ENCODE data around the gene PHAF1.

Gene PHAF1

DNA sequence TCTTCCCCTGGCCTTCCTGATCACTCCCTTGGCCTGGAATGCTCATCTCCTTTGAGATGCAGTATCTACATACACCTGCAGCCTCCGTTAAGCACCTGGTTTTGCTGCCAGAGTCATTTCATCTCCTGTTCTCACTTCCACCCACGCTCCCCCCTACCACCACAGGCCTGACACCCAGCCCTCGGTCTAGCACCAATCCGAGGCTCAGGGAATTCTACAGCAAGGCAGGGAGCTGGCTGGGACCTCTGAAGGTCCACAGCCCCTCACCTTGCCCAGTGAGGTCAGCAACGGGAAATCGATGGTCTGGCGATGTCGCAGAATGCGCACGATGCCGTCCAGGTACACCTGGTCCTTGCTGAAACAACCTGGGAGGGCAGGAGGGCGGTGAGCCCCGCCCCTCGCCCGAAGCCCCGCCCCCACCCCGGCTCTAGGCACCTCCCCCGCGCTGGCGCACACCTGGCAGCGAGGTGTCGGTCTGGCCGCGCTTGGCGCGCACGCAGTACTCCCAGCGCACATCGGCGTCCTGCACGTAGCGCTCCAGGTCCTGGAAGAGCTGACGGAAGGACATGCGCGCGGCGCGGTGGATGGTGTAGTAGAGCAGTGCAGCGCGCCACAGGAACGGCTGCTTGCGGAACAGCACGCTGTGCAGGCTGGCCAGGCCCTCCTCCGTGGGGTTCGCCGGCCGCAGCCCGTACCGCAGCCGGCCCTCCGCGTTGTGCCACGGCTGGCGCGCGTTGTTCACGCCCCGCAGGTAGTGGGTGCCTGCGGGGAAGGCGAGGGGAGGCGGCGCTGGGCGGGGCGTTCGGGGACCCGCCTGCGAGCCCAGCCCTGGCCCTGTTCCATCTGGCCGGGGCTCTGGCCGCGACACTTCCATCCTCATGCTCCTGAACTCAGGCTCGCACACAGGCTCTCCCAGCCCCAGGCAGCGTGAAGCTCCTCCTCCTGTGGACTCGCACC is 68.3 kb downstream of the PHAF1 start:
- DNase-seq (ENCODE audit: low read depth in 2 of 2, low spot score in 1 of 2), result no peak

DNA sequence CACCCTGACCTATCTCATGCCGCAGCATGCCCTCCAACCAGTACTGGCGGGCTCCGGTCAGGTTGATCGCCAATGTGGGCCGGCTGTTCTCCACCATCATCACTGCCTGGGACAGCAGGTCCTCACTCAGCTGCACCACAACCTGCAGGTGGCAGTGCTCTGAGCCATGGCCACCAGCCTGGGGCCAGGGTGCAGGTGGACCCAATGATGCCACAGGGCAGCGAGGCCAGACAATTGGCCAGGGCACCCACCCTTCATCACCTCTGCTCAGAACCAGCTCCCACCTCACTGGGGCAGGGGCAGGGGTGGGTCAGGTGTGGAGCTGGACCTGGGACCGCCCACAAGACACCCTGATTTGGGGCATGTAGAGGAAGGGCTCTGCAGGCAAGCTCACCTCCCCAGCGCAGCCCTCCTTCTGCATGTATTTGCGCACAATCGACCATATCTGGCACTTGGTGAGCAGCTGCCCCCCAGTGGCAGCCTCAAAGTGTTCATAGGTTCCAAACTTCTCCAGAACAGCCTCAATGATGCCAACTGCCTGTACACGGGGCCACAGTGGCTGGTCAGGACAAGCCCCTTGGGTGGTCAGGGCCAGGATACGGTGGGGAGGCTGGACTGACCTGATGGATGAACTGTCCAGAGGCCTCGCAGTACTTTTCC is 69.8 kb downstream of the PHAF1 start:
- DNase-seq (ENCODE audit: low read depth in 2 of 2, low spot score in 1 of 2), result no peak

DNA sequence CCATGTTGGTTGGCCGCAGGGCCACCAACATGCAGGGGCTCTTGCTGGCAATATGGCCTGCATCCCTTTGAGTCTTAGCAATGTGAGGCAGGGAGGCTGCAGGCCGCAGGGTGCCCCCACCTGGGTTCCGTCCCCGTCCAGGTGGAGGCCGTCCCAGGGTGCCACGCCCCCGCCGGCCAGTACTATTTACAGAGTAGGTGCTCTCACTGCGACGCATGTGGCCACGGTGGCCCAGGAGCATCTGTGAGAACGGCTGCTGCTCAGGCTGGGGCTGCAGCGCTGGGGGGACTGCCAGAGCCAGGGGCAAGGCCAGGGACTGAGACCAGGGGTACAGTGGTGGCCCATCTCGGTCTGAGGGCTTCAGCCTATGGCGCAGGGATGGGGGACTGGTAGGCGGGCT is 70.4 kb downstream of the PHAF1 start:
- no peak for DNase-seq (ENCODE audit: low read depth in 2 of 2, low spot score in 1 of 2)

DNA sequence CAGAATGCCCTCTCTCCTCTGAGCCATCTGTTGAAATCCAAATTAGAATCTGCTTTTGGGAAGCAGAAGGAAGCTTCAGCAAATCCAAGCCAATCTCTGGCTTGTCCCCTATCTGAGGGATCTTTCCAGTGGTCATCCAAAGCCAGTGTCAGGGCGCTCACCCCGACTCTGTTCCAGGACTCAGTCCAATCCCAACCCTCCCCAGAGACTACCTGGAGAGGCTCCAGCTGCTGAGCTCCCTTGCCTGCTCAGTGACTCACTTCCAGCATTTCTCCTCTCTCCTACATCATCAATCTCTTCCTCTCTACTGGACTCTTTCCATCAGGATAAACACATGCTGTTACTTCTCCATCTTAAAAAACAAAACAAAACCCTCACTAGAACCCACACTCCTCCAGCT is 71.6 kb downstream of the PHAF1 start:
- DNase-seq (ENCODE audit: low read depth in 2 of 2, low spot score in 1 of 2), result no peak

DNA sequence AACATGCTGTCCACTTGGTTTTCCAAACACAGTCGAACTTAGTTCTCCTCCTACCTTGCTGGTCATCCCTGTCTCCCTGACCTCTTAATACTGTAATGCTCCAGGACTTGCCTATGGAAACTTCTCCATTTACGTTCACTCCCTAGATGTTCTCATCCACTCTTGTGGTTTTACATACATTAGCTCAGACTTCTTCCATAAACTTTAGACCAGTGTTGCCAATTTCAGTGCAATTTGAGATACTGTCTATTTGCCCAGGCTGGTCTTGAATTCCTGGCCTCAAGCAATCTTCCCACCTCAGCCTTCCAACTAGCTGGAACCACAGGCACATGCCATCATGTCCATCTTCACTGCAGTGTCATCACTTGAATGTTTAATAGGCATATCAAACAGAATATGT is 72.5 kb downstream of the PHAF1 start:
- DNase-seq (ENCODE audit: low read depth in 2 of 2, low spot score in 1 of 2), result no peak

DNA sequence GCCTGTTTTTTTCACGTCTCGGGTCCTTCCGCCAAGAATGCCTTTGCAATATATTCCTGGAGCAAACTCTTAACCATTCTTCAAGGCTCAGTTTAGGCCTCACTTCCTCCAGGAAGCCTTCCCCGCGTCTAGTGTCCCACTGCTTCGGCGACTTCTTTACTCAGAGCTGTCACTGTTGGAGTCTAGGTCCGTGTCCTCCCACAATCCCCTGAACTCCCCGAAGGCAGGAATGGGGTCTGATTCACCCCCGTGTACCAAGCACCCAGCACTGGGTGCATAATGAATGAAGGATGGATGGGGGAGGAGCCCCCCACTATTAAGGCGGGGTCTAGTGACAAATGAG is 73.5 kb downstream of the PHAF1 start:
- DNase-seq (ENCODE audit: low read depth in 2 of 2, low spot score in 1 of 2), result no peak

DNA sequence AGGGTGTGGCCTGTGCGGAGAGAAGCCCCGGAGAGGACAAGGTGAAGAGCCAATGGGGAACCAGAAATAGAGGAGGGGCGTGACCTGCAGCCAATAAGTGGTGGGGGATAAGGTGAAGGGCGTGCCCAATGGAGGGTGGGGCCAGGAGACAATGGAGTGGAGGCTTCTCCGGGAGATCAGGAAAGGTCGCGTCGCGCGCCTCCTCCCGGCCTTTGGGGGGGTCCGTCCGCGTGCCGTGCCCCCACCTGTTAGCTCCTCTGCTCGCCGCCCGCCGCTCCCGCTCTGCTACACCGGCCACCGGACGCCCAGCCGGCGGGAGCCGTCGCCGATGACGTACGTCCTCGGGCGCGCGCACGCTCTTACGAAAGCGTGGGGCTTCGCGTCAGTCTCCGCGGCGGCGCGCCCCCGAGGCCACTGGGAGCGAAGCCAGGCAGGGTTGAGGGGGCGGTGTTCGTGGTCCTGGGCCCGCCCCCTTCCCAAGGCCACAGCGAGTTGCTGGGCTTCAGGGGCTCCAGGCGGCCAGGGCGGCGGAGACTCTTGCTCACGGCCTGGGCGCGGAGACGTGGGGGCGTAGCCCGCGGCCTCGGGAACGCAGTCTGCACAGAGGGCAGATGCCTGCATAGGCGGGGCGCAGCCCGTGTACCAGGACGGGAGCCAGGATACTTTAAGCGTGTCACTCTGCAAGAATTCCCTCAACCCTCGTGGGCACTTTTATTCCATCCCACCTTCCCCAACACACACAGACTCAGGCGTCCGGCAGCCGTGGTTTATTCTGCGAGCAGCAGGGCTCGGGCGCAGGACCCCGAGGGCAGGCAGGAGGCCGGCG is 74.1 kb downstream of the PHAF1 start, which contains the start of gene MATCAP1:
Gene MATCAP1, minus strand, starts transcription at position 337 of the 826 bp plus-strand sequence. CDS start 3,353 bp downstream, outside the sequence.
- peak; percentile 74 to 83 for DNase-seq (ENCODE audit: low read depth in 2 of 2, low spot score in 1 of 2)

DNA sequence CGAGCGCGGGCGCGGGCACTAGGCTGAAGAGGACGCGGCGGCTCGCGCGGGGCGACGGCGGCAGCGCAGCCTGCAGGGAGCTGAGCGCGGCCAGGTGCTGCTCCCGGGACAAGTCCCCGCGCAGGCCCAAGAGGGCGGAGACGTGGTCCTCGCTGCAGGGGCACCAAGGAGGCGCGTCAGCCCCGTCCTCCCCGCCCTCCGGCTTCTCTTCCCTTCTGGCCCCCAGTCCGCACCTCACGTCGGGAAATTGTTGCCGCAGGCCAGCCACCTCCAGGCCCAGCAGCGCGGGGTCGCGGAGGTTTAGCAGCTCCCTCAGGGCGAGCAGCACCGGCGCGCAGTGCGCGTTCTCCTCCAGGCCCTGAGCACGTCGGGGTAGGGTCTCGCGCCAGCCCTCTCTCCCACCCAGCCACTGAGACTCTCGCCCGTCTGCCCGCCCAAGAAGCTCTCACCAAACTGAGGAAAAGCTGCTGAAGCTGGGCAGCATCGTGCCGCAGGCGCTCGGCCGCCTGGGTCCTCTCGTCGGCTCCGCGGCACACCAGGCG is 74.8 kb downstream of the PHAF1 start:
- no peak for DNase-seq (ENCODE audit: low read depth in 2 of 2, low spot score in 1 of 2)

DNA sequence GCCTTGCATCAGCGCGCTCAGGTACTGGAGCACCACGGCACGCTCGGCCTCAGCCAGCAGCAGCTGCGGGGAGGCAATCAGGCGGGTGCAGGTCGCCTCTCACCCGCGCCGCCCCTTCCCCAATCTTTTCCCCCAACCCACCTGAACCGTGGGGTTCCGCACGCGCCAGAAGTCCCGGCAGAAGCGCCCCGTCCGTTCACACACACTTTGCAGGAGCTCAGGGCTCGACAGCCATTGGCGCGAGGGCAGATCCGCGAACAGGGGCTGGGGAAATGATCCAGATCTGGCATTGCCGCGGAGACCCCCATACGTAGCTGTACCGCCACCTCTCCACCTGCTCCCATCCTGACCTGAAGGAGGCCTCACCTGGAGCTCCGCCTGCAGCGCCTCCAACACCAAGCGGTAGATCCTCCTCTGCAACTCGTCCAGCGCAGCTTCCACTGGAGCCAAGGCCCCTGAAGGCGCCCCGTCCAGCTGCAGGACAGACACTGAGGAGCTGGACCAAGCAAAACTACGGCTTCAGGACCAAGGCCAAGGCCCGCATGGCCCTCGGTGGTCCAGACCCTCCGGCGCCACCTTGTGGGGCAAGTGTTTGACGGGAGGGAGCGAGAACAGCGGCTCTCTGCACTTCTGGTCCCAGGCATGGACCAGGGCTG is 75.4 kb downstream of the PHAF1 start:
- peak; percentile 62 to 64 for DNase-seq (ENCODE audit: low read depth in 2 of 2, low spot score in 1 of 2)

DNA sequence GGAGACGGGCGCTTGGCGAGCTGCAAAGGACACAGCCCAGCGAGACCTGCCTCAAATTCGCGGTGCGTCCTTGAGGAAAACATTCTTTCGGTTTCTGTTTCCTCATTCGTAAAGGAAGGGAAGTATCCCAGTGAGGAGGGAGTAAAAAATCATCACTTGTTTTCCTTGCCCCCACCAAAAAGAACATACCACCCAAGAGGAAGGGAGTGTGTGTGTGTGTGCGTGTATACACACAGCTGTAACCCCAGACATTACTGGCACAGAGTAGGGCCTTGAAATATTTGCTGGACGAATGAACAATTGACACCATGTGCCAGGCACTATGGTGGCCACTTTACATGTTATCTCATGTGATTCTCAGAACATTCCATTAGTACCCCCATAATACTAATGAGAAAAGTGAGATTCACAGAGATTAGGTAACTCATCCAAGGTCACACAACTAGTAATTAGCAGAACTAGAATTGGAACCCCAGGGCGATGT is 76.0 kb downstream of the PHAF1 start:
- no peak for DNase-seq (ENCODE audit: low read depth in 2 of 2, low spot score in 1 of 2)

DNA sequence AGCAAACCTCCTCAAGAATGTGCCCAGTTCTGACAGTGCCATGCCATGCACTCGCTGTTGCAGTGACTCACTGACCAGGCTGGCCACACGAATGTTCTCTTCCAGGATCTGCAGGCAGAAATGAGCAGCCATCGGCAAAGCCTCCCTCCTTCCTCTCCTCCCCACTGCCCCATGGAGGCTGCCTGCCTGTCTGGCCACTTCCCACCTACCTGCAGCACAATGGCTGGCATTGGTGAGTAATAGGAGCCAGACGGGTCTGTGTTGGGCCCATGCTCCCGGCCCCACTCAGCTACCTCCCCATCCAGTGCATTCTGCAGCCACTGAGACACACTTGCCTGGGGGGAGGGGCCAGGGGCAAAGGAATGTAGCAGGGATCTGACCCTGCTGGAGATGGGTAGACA is 76.8 kb downstream of the PHAF1 start:
- DNase-seq (ENCODE audit: low read depth in 2 of 2, low spot score in 1 of 2), result no peak

DNA sequence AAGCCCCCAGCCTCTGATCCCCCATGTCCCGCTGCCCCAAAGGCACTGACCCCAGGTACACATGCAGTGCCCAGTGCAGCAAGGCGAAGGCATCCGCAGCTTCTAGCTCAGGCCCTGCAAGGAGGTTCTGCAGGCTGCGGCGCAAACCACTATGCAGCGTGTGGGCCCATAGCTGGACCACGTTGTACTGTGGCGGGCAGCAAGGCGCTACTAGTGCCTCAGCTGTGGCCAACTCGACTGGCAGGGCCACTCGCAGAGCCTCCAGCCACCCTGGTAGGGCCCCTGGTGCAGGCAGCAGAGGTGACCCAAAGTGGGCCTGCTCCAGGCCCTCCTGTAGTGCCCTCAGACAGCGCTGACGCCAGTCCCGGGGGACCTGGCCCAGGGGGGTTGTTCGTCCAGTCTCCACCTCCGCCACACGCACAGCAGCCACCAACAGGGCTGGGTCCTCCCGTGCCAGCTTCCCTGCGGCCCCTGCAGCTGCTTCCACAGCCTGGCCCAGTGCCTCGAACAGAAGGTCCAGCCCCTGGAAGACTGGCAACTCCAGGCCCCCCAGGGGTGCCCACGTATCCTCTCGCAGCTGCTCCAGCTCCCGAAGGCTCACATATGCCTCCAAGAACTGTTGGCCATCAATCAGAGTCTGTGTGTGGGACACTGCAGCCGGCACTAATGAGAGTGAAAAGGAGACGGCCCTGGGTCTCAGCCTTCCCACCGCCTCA is 77.6 kb downstream of the PHAF1 start:
- DNase-seq (ENCODE audit: low read depth in 2 of 2, low spot score in 1 of 2), result no peak

DNA sequence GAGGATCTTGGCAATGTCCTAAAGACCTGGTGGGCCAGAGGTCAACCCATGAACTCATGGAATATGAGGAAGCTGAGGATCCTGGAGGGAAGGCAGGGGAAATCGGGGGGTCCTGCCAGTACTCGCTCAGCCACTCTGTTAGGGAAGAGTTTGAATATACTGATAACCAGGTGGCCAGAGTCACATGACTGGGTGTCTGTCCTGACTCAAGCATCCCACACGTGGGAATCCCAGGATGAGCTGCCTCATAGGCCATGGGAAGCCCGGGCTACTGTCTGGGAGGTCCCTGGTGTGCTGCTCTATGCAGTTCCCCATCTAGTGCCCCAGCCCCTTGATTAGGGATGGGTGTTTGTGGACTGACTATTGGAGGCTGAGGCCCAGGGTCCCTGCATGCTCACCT is 78.6 kb downstream of the PHAF1 start:
- DNase-seq (ENCODE audit: low read depth in 2 of 2, low spot score in 1 of 2), result no peak

DNA sequence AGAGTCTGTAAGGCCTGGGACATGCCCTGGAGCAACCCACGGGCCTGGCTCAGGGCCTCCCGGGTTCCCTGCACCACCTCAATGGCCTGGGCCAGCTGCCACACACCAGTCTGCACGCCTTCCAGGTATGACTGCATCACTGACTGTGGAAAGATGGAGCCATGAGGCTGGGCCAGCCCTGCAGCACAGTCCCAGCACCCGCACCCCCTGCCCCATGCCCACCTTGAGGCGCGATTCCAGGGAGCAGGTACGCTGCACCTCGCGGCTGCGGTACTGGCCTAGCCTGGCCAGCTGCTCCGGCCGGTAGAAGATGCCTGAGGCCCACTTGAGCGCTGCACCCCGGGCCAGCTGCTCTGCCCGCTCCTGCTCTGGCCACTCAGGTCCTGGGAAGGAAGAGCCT is 79.1 kb downstream of the PHAF1 start:
- DNase-seq (ENCODE audit: low read depth in 2 of 2, low spot score in 1 of 2), result no peak

DNA sequence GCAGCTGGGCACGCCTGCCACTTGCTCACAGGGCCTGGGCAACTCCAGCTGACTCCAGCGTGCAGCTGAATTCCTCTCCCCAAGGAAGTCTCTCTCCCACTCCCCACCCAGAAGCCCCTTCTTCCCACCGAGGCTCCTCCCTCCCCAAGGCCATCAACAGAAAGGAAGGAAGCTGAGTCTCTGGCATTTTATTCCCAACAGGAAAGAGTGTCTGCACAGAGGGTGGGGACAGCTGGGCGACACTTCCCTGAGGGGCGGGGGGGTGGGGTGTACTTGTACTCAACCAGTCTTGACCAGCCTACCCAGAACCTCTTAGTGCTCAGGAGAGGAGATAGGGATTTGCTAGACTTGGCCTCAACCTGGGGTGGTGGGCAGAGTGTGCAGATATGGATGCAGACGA is 80.3 kb downstream of the PHAF1 start, which contains the start of gene EXOC3L1:
Gene EXOC3L1, minus strand, starts transcription at position 96 of the 400 bp plus-strand sequence. CDS start 460 bp downstream, outside the sequence.
- no peak for DNase-seq (ENCODE audit: low read depth in 2 of 2, low spot score in 1 of 2)

DNA sequence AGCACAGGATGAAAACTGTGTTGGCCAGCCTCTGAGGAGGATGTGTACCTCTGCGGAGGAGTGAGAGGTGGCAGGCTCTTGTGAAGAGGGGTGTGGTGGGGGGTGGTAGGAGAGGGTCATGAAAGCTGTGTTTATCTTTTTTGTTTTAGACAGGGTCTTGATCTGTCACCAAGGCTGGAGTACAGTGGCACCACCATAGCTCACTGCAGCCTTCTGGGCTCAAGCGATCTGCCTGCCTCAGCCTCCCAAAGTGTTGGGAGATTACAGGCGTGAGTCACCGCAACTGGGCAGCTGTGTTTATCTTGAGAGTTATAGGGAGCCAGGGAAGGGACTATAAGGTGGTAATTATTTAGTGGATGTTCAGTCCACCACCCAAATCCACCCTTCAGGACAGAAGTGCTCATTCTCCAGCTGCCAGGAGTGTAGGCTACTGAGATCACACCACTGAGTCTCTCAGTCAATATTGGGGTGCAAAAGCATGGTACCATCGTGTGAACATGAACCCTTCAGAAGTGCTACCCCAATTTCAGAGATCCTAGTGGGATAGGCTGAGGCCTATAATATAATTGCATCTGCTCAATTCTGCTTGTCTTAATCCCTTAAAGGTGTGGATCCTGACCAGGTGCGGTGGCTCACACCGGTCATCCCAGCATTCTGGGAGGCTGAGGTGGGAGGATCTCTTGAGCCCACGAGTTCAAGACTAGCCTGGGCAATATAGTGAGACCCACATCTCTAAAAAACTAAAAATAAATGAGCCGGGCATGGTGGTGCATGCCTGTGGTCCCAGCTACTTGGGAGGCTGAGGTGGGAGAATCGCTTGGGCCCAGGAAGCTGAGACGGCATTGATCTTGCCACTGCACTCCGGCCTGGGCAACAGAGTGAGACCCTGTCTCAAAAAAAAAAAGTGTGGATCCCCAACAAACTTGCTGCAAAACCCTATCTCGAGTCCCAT is 81.0 kb downstream of the PHAF1 start:
- no peak for DNase-seq (ENCODE audit: low read depth in 2 of 2, low spot score in 1 of 2)

DNA sequence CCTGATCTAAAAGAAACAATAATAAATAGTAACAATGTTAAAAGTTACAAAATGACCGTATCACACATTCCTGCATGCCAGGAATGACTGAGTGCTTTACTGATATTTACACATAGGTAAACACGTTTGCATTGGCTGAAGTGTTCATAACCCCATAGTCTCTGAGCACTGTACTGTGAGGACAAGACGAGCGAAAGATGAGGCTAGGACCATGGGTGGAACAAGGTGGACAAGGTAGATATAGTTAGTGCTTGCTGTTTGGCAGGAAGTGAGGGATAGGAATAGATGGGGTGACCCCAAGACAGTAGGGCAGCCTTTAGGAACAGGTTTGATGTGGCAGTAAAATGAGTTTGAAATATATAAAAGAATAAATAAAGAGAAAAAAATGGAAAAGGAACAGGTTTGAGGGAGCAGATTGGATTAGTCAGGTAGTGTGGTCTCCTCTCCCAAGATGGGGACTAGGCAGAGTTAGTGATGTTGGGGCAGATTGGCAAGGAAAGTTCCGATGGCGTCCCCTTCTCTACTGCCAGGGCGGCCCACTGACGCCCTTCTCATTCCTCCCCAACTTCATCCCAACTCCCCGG is 81.8 kb downstream of the PHAF1 start:
- DNase-seq (ENCODE audit: low read depth in 2 of 2, low spot score in 1 of 2), result no peak

DNA sequence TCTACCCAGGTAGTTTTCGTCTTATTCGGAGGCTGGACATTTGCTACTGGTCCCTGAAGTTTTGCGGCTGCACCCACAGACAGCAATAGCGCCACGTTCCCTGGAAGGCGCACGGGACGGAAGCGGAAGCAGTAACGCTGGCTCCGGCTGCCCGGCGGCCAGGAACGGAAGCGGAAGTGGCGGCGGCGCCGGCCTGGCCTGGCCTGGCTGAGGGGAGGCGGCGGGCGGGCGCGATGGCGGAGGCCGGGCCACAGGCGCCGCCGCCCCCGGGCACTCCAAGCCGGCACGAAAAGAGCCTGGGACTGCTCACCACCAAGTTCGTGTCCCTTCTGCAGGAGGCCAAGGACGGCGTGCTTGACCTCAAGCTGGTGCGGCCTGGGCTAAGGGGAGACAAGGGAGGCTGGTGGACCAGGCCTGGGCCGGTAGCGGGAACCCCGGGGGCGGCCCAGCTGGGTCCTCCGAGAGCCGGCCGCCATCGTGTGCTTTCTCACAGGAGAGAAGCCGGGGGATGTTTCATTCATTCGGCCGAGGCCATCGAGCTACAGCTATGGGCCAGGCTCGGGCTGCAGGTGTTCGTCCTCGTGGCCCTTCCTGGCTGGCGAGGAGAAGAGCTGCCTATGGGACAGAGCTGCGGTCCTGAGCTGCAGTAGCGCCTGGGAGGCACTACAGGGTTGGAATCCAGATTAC is 82.4 kb downstream of the PHAF1 start, which contains the start of gene E2F4:
Gene E2F4, plus strand, starts transcription at position 161 of the 687 bp plus-strand sequence. Its CDS starts 73 bp downstream, at position 234.
- DNase-seq (ENCODE audit: low read depth in 2 of 2, low spot score in 1 of 2), result peak; percentile 65 to 76
